K562 (cell line): ENCODE measurements around the gene ZBTB22. TPM values are rescaled to one million over a fixed set of nuclear protein-coding genes. Genes with fewer than 3 reads are reported as not detected.

Experiments
- ARID4B ChIP-seq: sonication (generic); formaldehyde crosslinking; IDR thresholded peaks from 2 replicates; pipeline ENCODE4 v1.8.0; 2022; ENCODE audit warnings: mild to moderate bottlenecking, missing genetic modification reagents
- CEBPG ChIP-seq, 3 experiments: fragments of 200-800 bp in 1 of 3; sonication (Bioruptor generic) in 1 of 3; sonication (generic) in 1 of 3; formaldehyde crosslinking in 1 of 3; IDR thresholded peaks in 2 of 3; conservative IDR thresholded peaks in 1 of 3; 2 replicates each; pipeline versions ENCODE4 v1.6.1 to v1.8.0; 2016 to 2022; ENCODE audit warnings: missing compliant biosample characterization in 2 of 3, missing genetic modification characterization in 2 of 3, mild to moderate bottlenecking in 1 of 3, missing genetic modification reagents in 1 of 3
- DACH1 ChIP-seq: fragments of 450-650 bp; IDR thresholded peaks from 2 replicates; pipeline ENCODE4 v1.6.1; 2018; ENCODE audit not compliant: partially characterized antibody
- FOXA3 ChIP-seq, 2 experiments: fragments of 450-650 bp in 1 of 2; sonication (generic) in 1 of 2; formaldehyde crosslinking; IDR thresholded peaks in 1 of 2; conservative IDR thresholded peaks in 1 of 2; 2 replicates each; pipeline versions ENCODE4 v1.4.0 to v1.8.0; 2020 to 2022; ENCODE audit warnings: mild to moderate bottlenecking in 2 of 2, missing genetic modification reagents in 1 of 2
- HES1 ChIP-seq: fragments of 450-650 bp; IDR thresholded peaks from 2 replicates; pipeline ENCODE4 v1.6.1; 2016; ENCODE audit warnings: low read depth, mild to moderate bottlenecking, moderate library complexity
- HNRNPUL1 ChIP-seq: fragments of 200-400 bp; formaldehyde crosslinking; IDR thresholded peaks from 2 replicates; pipeline ENCODE4 v1.6.1; 2017; ENCODE audit warnings: low read length
- MCM3 ChIP-seq: fragments of 450-650 bp; IDR thresholded peaks from 2 replicates; pipeline ENCODE4 v1.6.1; 2016
- NCOR1 ChIP-seq: fragments of 450-650 bp; IDR thresholded peaks from 2 replicates; pipeline ENCODE4 v1.6.1; 2016; ENCODE audit warnings: mild to moderate bottlenecking, moderate library complexity
- NFE2L1 ChIP-seq: fragments of 450-650 bp; IDR thresholded peaks from 2 replicates; pipeline ENCODE4 v1.6.1; 2016; ENCODE audit warnings: missing genetic modification characterization, low read depth, mild to moderate bottlenecking, missing compliant biosample characterization, moderate library complexity, borderline replicate concordance
- PHB ChIP-seq: fragments of 250-450 bp; sonication (Bioruptor Pico); IDR thresholded peaks from 2 replicates; pipeline ENCODE4 v1.5.0; 2021
- PREB ChIP-seq: sonication (generic); formaldehyde crosslinking; IDR thresholded peaks from 2 replicates; pipeline ENCODE4 v1.8.1; 2023; ENCODE audit warnings: mild to moderate bottlenecking, missing genetic modification reagents
- RBM39 ChIP-seq: fragments of 200-400 bp; formaldehyde crosslinking; optimal IDR thresholded peaks from 2 replicates; pipeline ENCODE3; 2018; ENCODE audit warnings: low read depth, low read length
- ZC3H4 ChIP-seq: sonication (generic); formaldehyde crosslinking; IDR thresholded peaks from 2 replicates; pipeline ENCODE4 v1.9.0; 2021; ENCODE audit warnings: missing genetic modification reagents, borderline replicate concordance
- ZNF395 ChIP-seq: fragments of 200-800 bp; sonication (Bioruptor generic); IDR thresholded peaks from 2 replicates; pipeline ENCODE4 v1.6.1; 2017; ENCODE audit warnings: missing genetic modification characterization, missing compliant biosample characterization
- ZNF445 ChIP-seq: fragments of 250-450 bp; sonication (Bioruptor Pico); IDR thresholded peaks from 2 replicates; pipeline ENCODE4 v1.4.0; 2020; ENCODE audit warnings: low read depth, mild to moderate bottlenecking, moderate library complexity
- ZNF717 ChIP-seq: fragments of 250-450 bp; sonication (Bioruptor Pico); IDR thresholded peaks from 2 replicates; pipeline ENCODE4 v1.5.0; 2021
- polyA plus RNA-seq, 8 experiments: library from polyadenylated mRNA; depleted of rRNA in 4 of 8; stranded (reverse) in 5 of 8; unstranded in 3 of 8; fragments of >200 nt; fragmentation: Nextera tagmentation in 2 of 8; fragmentation: Illumina TruSeq in 1 of 8; extraction: Ambion mirVana in 2 of 8; extraction: Trizol in 1 of 8; gene quantifications; 2 replicates each; pipeline versions ENCODE4 v1.2.1 to v1.2.3, GENCODE V29; 2011 to 2014; ENCODE audit warnings: inconsistent platforms in 1 of 8, missing spikeins in 1 of 8
- total RNA-seq, 7 experiments: library from RNA; depleted of rRNA in 6 of 7; stranded (reverse); fragments of >200 nt in 6 of 7; fragmentation: Illumina TruSeq in 2 of 7; extraction: Trizol in 2 of 7; gene quantifications; 2 replicates each; pipeline versions ENCODE4 v1.2.1 to v1.2.3, GENCODE V29; 2011 to 2021; ENCODE audit warnings: low replicate concordance in 1 of 7
- TF ChIP-seq, protein P1 (sequence below): sonication (generic); formaldehyde crosslinking; IDR thresholded peaks from 2 replicates; pipeline ENCODE4 v1.8.1; 2022; ENCODE audit warnings: missing genetic modification reagents

ZBTB22 gene
- total and polyA plus RNA-seq, 9 of the 15 experiments (the other 6 are each of a cell fraction or from before 2014, with no cell fraction given) = 0.21 to 11.9 (median 7.1) TPM

DNA sequence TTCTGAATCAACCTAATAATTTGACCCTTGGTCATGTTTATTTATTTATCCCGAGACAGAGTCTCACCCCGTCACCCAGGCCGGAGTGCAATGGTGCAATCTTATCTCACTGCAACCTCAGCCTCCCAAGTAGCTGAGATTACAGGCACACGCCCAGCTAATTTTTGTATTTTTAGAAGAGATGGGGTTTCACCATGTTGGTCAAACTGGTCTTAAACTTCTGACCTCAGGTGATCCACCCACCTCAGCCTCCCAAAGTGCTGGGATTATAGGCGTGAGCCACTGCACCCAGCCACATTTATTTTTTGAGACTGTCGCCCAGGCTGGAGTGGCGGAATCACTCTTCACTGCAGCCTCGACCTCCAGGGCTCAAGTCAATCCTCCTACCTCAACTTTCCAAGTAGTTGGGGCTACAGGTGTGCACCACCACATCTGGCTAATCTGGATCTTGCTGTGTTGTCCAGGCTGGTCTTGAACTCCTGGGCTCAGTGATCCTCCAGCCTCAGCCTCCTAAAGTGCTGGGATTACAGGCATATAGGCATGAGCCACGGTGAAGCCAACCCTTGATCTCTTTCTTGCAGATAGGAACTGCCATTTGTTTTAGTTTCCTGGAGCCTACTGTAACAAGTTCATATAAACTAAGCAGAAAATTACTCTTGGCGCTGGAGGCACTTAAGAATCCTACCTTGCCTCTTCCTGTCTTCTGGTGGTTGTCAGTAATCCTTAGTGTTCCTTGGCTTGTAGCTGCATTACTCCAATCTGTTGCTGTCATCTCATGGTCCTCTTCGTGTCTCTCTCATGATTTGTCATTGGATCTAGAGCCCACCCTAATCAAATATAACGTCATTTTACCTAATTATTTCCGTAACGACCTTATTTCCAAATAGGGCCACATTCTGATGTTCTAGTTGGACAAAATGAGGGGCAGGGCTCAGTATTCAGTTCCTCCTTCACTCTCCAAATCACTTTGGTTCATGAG lies 43.3 kb downstream of the ZBTB22 start (continued):
- TF ChIP-seq PHB = no peak
- TF ChIP-seq NCOR1 = peak; percentile 46
- TF ChIP-seq HNRNPUL1 = no peak
- 0 out of 4 replicates have a peak, but pooled peaks of 1 of the 2 experiments have one; percentile 28 for TF ChIP-seq FOXA3 (CRISPR knock-in tag; conservative IDR thresholded peaks at IDR 0.05 in 1 of 2, IDR thresholded peaks at IDR 0.05 in 1 of 2)
- no peak for TF ChIP-seq PREB
- no peak for TF ChIP-seq NFE2L1
- 0 out of 2 replicates have a peak, but pooled peaks have one; percentile 25 for TF ChIP-seq ZNF395 (CRISPR knock-in tag)
- TF ChIP-seq CEBPG (CRISPR knock-in tag; IDR thresholded peaks at IDR 0.05) = no peak; the same call in 1 of the 2 replicates
- TF ChIP-seq CEBPG (tag; conservative IDR thresholded peaks at IDR 0.05 in 1 of 2, IDR thresholded peaks at IDR 0.05 in 1 of 2) = 0 out of 4 replicates have a peak, but pooled peaks of 1 of the 2 experiments have one; percentile 15
- no peak for TF ChIP-seq MCM3
- TF ChIP-seq HES1 = no peak
- peak; percentile 62; the same call in 1 of the 2 replicates for TF ChIP-seq ZC3H4 (CRISPR knock-in tag)
- TF ChIP-seq RBM39 = no peak
- TF ChIP-seq, protein P1, sequence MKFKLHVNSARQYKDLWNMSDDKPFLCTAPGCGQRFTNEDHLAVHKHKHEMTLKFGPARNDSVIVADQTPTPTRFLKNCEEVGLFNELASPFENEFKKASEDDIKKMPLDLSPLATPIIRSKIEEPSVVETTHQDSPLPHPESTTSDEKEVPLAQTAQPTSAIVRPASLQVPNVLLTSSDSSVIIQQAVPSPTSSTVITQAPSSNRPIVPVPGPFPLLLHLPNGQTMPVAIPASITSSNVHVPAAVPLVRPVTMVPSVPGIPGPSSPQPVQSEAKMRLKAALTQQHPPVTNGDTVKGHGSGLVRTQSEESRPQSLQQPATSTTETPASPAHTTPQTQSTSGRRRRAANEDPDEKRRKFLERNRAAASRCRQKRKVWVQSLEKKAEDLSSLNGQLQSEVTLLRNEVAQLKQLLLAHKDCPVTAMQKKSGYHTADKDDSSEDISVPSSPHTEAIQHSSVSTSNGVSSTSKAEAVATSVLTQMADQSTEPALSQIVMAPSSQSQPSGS = no peak
- no peak for TF ChIP-seq ARID4B
- TF ChIP-seq DACH1 = no peak
- TF ChIP-seq ZNF445 (CRISPR knock-in tag) = no peak
- TF ChIP-seq ZNF717 (CRISPR knock-in tag) = no peak
